ENCODE results near the gene CSRP1. TPM values are rescaled to one million over a fixed set of nuclear protein-coding genes. Genes with fewer than 3 reads are reported as not detected.
"Not testable (repeated sequence)": the region's sequence is repeated elsewhere in the genome, so short reads cannot be mapped to it uniquely, and the experiment has no call there.

The CSRP1 gene
- total RNA-seq, 1 donor from 2014 or later: 6.2 TPM

DNA sequence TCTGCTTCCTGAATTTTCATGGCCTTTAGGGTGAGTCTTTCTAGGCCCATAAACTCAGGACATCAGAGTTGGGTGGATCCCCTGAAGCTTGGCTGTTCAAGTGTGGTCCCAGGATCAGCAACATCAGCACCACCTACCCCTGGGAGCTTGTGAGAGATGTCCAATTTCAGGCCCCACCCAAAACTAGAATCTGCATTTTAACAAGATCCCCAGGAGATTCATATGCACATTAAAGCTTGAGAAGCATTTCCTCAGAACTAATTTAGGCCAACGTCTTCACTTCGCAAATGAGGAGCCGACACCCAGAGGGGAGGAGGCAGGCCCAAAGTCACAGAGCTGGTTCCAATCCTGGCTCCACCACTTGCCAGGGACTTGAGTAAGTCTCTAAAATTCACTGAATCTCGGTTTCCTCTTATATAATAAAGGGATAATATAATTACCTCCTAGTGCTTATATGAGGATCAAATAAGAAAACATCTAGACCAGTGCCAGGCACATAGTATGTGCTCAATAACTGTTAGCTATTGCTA is 27.7 kb downstream of the CSRP1 start:
- H3K36me3 Mint-ChIP-seq (ENCODE audit: unreplicated experiment): no peaks in the 10 kb centered on the region
- H3K9me3 Mint-ChIP-seq (ENCODE audit: unreplicated experiment): peaks cover 4% of the 10 kb centered on the region
- no peak overlapping the region for H3K27ac Mint-ChIP-seq (ENCODE audit: unreplicated experiment)
- DNase-seq: no peak
- TF ChIP-seq CTCF (IDR thresholded peaks at IDR 0.05; ENCODE audit: partially characterized antibody, unreplicated experiment): no peak
- H3K27me3 Mint-ChIP-seq (ENCODE audit: unreplicated experiment): peaks cover 17% of the 10 kb centered on the region
- H3K4me1 Mint-ChIP-seq (ENCODE audit: low read depth, unreplicated experiment): peaks cover 4% of the 10 kb centered on the region
- no peak overlapping the region for H3K4me3 Mint-ChIP-seq (ENCODE audit: unreplicated experiment)

GRCh38 chr1:201478666-201479065 is 28.3 kb downstream of the CSRP1 start:
- not testable (repeated sequence) for H3K36me3 Mint-ChIP-seq (ENCODE audit: unreplicated experiment); H3K27ac Mint-ChIP-seq (ENCODE audit: unreplicated experiment); H3K4me1 Mint-ChIP-seq (ENCODE audit: low read depth, unreplicated experiment); H3K9me3 Mint-ChIP-seq (ENCODE audit: unreplicated experiment); DNase-seq; H3K4me3 Mint-ChIP-seq (ENCODE audit: unreplicated experiment)
- H3K27me3 Mint-ChIP-seq (ENCODE audit: unreplicated experiment): peaks cover 16% of the 10 kb centered on the region

- no peaks in the 10 kb centered on the region for H3K36me3 Mint-ChIP-seq (ENCODE audit: unreplicated experiment)
- H3K27ac Mint-ChIP-seq (ENCODE audit: unreplicated experiment): no peak overlapping the region
- peaks cover 4% of the 10 kb centered on the region for H3K9me3 Mint-ChIP-seq (ENCODE audit: unreplicated experiment)
- DNase-seq: no peak
- H3K27me3 Mint-ChIP-seq (ENCODE audit: unreplicated experiment): peaks cover 18% of the 10 kb centered on the region
- peaks cover 4% of the 10 kb centered on the region for H3K4me1 Mint-ChIP-seq (ENCODE audit: low read depth, unreplicated experiment)
- no peak overlapping the region for H3K4me3 Mint-ChIP-seq (ENCODE audit: unreplicated experiment)
- no peak for TF ChIP-seq CTCF (IDR thresholded peaks at IDR 0.05; ENCODE audit: partially characterized antibody, unreplicated experiment)
Measured at GRCh38 chr1:201476670-201477344, 30.1 kb downstream of the CSRP1 start.

GRCh38 chr1:201475915-201476669 is 30.8 kb downstream of the CSRP1 start:
- TF ChIP-seq CTCF (IDR thresholded peaks at IDR 0.05; ENCODE audit: partially characterized antibody, unreplicated experiment): no peak
- Mint-ChIP-seq H3K27me3 (ENCODE audit: unreplicated experiment) (peaks cover 15% of the 10 kb centered on the region), H3K4me3 (ENCODE audit: unreplicated experiment) (no peak overlapping the region), H3K4me1 (ENCODE audit: low read depth, unreplicated experiment) (peaks cover 2% of the 10 kb centered on the region), H3K27ac (ENCODE audit: unreplicated experiment) (no peak overlapping the region), H3K36me3 (ENCODE audit: unreplicated experiment) (no peaks in the 10 kb centered on the region), H3K9me3 (ENCODE audit: unreplicated experiment) (peaks cover 4% of the 10 kb centered on the region)
- no peak for DNase-seq

GRCh38 chr1:201475130-201475529 is 31.8 kb downstream of the CSRP1 start:
- Mint-ChIP-seq H3K4me3 (ENCODE audit: unreplicated experiment) (no peak overlapping the region), H3K9me3 (ENCODE audit: unreplicated experiment) (peaks cover 2% of the 10 kb centered on the region), H3K4me1 (ENCODE audit: low read depth, unreplicated experiment) (peaks cover 3% of the 10 kb centered on the region), H3K27me3 (ENCODE audit: unreplicated experiment) (peaks cover 15% of the 10 kb centered on the region), H3K27ac (ENCODE audit: unreplicated experiment) (no peak overlapping the region), H3K36me3 (ENCODE audit: unreplicated experiment) (no peaks in the 10 kb centered on the region)
- TF ChIP-seq CTCF (IDR thresholded peaks at IDR 0.05; ENCODE audit: partially characterized antibody, unreplicated experiment): no peak
- DNase-seq: no peak

All from glutamatergic neuron (in vitro differentiated cells).